ENCODE data around the gene RNF144A. TPM values are rescaled to one million over a fixed set of nuclear protein-coding genes. Genes with fewer than 3 reads are reported as not detected.

The RNF144A gene
- total RNA-seq, 1 experiment from 2014 or later = 3.0 TPM

- no peak overlapping the region for H3K27ac Mint-ChIP-seq (ENCODE audit: unreplicated experiment)
- DNase-seq = no peak
- Histone ChIP-seq H3K9me3 (no peaks in the 10 kb centered on the region), H3K4me1 (no peaks in the 10 kb centered on the region), H3K27me3 (replicated peaks; ENCODE audit: control insufficient read depth, insufficient read depth, low read length) (no peaks in the 10 kb centered on the region), H3K4me3 (ENCODE audit: low read depth, low read length) (no peak overlapping the region), H3K36me3 (ENCODE audit: control insufficient read depth, insufficient read depth, low read length) (no peaks in the 10 kb centered on the region)
- TF ChIP-seq CTCF (IDR thresholded peaks at IDR 0.05; ENCODE audit: insufficient read depth in 1 of 2, low read depth in 1 of 2, low read length in 1 of 2, severe bottlenecking in 1 of 2, unreplicated experiment in 1 of 2) = no peak
- no peaks in the 10 kb centered on the region for H3K36me3 Mint-ChIP-seq (ENCODE audit: insufficient read depth, unreplicated experiment)
- H3K27me3 Mint-ChIP-seq (ENCODE audit: insufficient read depth, unreplicated experiment) = no peaks in the 10 kb centered on the region
- BruUV-seq (replicated peaks) = no TSS peak
- ChIA-PET POLR2A (no interaction called here), CTCF (no interaction called here)
- intact Hi-C loops (cut with micrococcal nuclease; ENCODE audit: unreplicated experiment) = no loop called here
- peaks cover 9% of the 10 kb centered on the region for H3K9me3 Mint-ChIP-seq (ENCODE audit: unreplicated experiment)
- no peaks in the 10 kb centered on the region for H3K4me1 Mint-ChIP-seq (ENCODE audit: low read depth, unreplicated experiment)
- no peak overlapping the region for H3K4me3 Mint-ChIP-seq (ENCODE audit: unreplicated experiment)
These were observed 76.7 kb downstream of the RNF144A start for GRCh38 chr2:6993936-6994335.

GRCh38 chr2:6994536-6995128, 77.4 kb downstream of the RNF144A start:
- H3K9me3 ChIP-seq = no peaks in the 10 kb centered on the region
- ChIA-PET POLR2A (no interaction called here), CTCF (no interaction called here)
- H3K27me3 Mint-ChIP-seq (ENCODE audit: insufficient read depth, unreplicated experiment) = no peaks in the 10 kb centered on the region
- no peak for TF ChIP-seq CTCF (IDR thresholded peaks at IDR 0.05; ENCODE audit: insufficient read depth in 1 of 2, low read depth in 1 of 2, low read length in 1 of 2, severe bottlenecking in 1 of 2, unreplicated experiment in 1 of 2)
- no peaks in the 10 kb centered on the region for H3K4me1 ChIP-seq
- no peak overlapping the region for H3K27ac Mint-ChIP-seq (ENCODE audit: unreplicated experiment)
- no peaks in the 10 kb centered on the region for H3K4me1 Mint-ChIP-seq (ENCODE audit: low read depth, unreplicated experiment)
- no peak overlapping the region for H3K4me3 Mint-ChIP-seq (ENCODE audit: unreplicated experiment)
- intact Hi-C loops (cut with micrococcal nuclease; ENCODE audit: unreplicated experiment) = no loop called here
- H3K36me3 ChIP-seq (ENCODE audit: control insufficient read depth, insufficient read depth, low read length) = no peaks in the 10 kb centered on the region
- peaks cover 9% of the 10 kb centered on the region for H3K9me3 Mint-ChIP-seq (ENCODE audit: unreplicated experiment)
- no peaks in the 10 kb centered on the region for H3K36me3 Mint-ChIP-seq (ENCODE audit: insufficient read depth, unreplicated experiment)
- H3K4me3 ChIP-seq (ENCODE audit: low read depth, low read length) = no peak overlapping the region
- H3K27me3 ChIP-seq (replicated peaks; ENCODE audit: control insufficient read depth, insufficient read depth, low read length) = no peaks in the 10 kb centered on the region
- DNase-seq = no peak
- BruUV-seq (replicated peaks) = no TSS peak

GRCh38 chr2:6995391-6996097, 78.3 kb downstream of the RNF144A start:
- no peaks in the 10 kb centered on the region for H3K9me3 ChIP-seq
- Mint-ChIP-seq H3K4me3 (ENCODE audit: unreplicated experiment) (no peak overlapping the region), H3K36me3 (ENCODE audit: insufficient read depth, unreplicated experiment) (no peaks in the 10 kb centered on the region), H3K27me3 (ENCODE audit: insufficient read depth, unreplicated experiment) (no peaks in the 10 kb centered on the region), H3K4me1 (ENCODE audit: low read depth, unreplicated experiment) (no peaks in the 10 kb centered on the region), H3K27ac (ENCODE audit: unreplicated experiment) (no peak overlapping the region), H3K9me3 (ENCODE audit: unreplicated experiment) (peaks cover 6% of the 10 kb centered on the region)
- TF ChIP-seq CTCF (IDR thresholded peaks at IDR 0.05; ENCODE audit: insufficient read depth in 1 of 2, low read depth in 1 of 2, low read length in 1 of 2, severe bottlenecking in 1 of 2, unreplicated experiment in 1 of 2) = no peak
- POLR2A ChIA-PET = no interaction called here
- intact Hi-C loops (cut with micrococcal nuclease; ENCODE audit: unreplicated experiment) = no loop called here
- H3K4me1 ChIP-seq = no peaks in the 10 kb centered on the region
- no TSS peak for BruUV-seq (replicated peaks)
- no peak overlapping the region for H3K4me3 ChIP-seq (ENCODE audit: low read depth, low read length)
- no peak for DNase-seq
- H3K36me3 ChIP-seq (ENCODE audit: control insufficient read depth, insufficient read depth, low read length) = no peaks in the 10 kb centered on the region
- H3K27me3 ChIP-seq (replicated peaks; ENCODE audit: control insufficient read depth, insufficient read depth, low read length) = no peaks in the 10 kb centered on the region
- CTCF ChIA-PET = no interaction called here
